ENCODE data around the gene WDR75.
"Not testable (repeated sequence)": the region's sequence is repeated elsewhere in the genome, so short reads cannot be mapped to it uniquely, and the experiment has no call there.

The WDR75 gene

DNA sequence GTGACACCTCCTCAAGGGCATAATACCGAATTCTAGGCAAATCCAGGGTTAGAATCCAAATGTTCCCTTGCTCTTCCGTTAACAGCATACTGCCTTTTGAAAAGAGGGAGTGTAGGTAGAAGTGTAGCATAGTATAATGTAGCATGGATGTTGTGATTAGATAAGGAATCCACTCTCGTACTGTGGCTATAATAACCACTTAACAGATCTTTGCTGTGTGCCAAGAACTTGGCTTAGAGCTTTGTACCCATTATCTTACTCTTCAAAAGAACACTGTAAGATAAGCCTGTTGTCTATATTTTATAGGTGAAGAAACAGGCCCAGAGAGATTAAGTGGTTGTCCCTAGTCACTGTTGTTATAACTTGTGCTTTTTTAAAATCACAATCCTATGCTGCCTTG lies 24.2 kb downstream of the WDR75 start:
- no peak for TF ChIP-seq CTCF (conservative IDR thresholded peaks at IDR 0.05; ENCODE audit: low read depth, low read length)
- no peak overlapping the region for H3K4me3 ChIP-seq (ENCODE audit: low read depth, low read length)
- DNase-seq (ENCODE audit: low read depth), result no peak

- no peak overlapping the region for H3K4me3 ChIP-seq (ENCODE audit: low read depth, low read length)
- no peak for TF ChIP-seq CTCF (conservative IDR thresholded peaks at IDR 0.05; ENCODE audit: low read depth, low read length)
- DNase-seq (ENCODE audit: low read depth), result no peak
Observed at GRCh38 chr2:189466046-189466445, 24.8 kb downstream of the WDR75 start.

DNA sequence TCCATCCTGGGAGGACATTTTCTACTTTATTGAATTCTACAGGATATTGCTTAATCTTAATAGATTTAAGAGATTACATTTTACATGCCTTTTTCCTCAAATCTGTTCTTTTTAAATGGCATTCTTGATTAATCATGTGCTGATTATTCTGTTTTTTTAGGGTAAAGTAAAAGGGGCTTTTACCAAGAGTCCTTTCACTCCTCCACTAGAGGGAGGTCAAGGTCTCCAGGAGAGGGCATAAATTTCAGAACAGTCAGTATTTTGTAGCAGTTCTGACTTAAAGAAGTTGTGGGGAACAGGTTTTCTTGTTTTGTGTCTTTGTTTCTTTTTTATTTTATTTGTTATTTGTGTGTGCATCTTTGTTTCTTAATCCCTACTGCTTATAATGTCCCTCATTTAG lies 25.4 kb downstream of the WDR75 start:
- H3K4me3 ChIP-seq (ENCODE audit: low read depth, low read length), result no peak overlapping the region
- peak; percentile 82 for TF ChIP-seq CTCF (conservative IDR thresholded peaks at IDR 0.05; ENCODE audit: low read depth, low read length)
- DNase-seq (ENCODE audit: low read depth), result peak; percentile 79

DNA sequence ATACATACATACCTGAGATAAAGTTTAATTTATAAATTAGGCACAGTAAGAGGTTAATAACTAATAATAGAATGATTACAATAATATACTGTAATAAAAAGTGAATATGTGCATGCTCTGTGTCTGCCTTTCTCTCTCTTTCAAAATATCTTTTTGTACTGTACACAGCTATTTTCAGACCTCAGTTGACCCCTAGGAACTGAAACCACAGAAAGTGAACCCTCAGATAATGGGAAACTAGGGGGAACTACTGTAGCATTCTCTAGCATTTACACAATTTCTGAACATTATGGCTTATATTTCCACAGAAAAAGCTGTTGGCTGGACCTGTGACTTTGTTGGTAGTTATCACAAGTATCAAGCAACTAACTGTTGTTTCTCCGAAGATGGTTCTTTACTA lies 25.9 kb downstream of the WDR75 start:
- DNase-seq (ENCODE audit: low read depth), result no peak
- TF ChIP-seq CTCF (conservative IDR thresholded peaks at IDR 0.05; ENCODE audit: low read depth, low read length), result no peak

DNA sequence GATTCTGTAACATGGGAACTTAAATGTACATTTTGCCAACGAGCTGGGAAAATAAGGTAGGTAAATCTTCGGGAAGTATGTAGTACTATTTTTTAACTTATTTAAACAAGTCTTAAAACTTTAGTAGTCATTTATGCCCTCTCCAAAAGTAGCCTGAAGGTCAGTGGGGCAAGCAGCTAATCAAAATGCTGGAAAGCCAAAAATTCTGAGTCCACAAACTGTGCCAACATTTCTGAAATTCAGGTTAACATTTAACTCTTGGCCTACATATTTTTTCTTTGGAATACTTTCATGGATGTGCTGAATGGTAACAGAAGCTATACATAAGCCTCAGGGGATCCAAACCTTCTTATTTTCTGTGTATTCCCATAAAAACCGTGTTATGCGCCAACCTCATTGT lies 26.3 kb downstream of the WDR75 start:
- no peak overlapping the region for H3K4me3 ChIP-seq (ENCODE audit: low read depth, low read length)
- no peak for TF ChIP-seq CTCF (conservative IDR thresholded peaks at IDR 0.05; ENCODE audit: low read depth, low read length)
- no peak for DNase-seq (ENCODE audit: low read depth)

More for the DNA sequence above, 25.9 kb downstream of the WDR75 start:
- no peak overlapping the region for H3K4me3 ChIP-seq (ENCODE audit: low read depth, low read length)

GRCh38 chr2:189474526-189474925 lies 33.3 kb downstream of the WDR75 start:
- H3K4me3 ChIP-seq (ENCODE audit: low read depth, low read length), result no peak overlapping the region
- DNase-seq (ENCODE audit: low read depth), result no peak
- no peak for TF ChIP-seq CTCF (conservative IDR thresholded peaks at IDR 0.05; ENCODE audit: low read depth, low read length)

- H3K4me3 ChIP-seq (ENCODE audit: low read depth, low read length), result no peak overlapping the region
- no peak for TF ChIP-seq CTCF (conservative IDR thresholded peaks at IDR 0.05; ENCODE audit: low read depth, low read length)
- DNase-seq (ENCODE audit: low read depth), result no peak
Observed at GRCh38 chr2:189477756-189478155, 36.5 kb downstream of the WDR75 start.

DNA sequence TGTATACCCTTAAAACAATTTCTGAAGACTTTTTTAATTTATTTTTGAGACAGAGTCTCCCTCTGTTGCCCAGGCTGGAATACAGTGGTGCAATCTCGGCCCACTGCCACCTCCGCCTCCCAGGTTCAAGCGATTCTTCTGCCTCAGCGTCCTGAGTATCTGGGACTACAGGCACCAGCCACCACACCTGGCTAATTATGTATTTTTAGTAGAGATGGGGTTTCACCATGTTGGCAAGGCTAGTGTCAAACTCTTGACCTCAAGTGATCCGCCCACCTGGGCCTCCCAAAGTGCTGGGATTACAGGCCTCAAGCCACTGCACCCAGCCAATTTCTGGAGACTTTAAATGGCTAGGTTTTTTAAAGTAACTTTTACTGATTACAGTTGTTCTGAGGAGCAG lies 37.0 kb downstream of the WDR75 start:
- H3K4me3 ChIP-seq (ENCODE audit: low read depth, low read length); DNase-seq (ENCODE audit: low read depth): not testable (repeated sequence)
